GM19238 (cell line): ENCODE measurements around the gene TCIRG1.
"Not testable (repeated sequence)": the region's sequence is repeated elsewhere in the genome, so short reads cannot be mapped to it uniquely, and the experiment has no call there.

Experiments
- DNase-seq: peaks from one replicate; pipeline ENCODE4 v3.0.0; 2011; ENCODE audit warnings: low spot score; ENCODE audit not compliant: insufficient read length

Gene TCIRG1

GRCh38 chr11:68038718-68039525 is at the start of gene TCIRG1:
Gene TCIRG1, plus strand, starts transcription at chr11:68039025. Its CDS starts 2,247 bp downstream, at chr11:68041272.
- peak; percentile 93 for DNase-seq

- not testable (repeated sequence) for DNase-seq
These were observed 48.1 kb upstream of the TCIRG1 start for GRCh38 chr11:67990546-67991346.

- not testable (repeated sequence) for DNase-seq
These were observed 47.3 kb upstream of the TCIRG1 start for GRCh38 chr11:67991347-67992121.

- not testable (repeated sequence) for DNase-seq
These were observed 45.0 kb upstream of the TCIRG1 start for GRCh38 chr11:67993821-67994220.

GRCh38 chr11:67994387-67994786 is 44.4 kb upstream of the TCIRG1 start:
- not testable (repeated sequence) for DNase-seq

GRCh38 chr11:67995129-67995528 is 43.7 kb upstream of the TCIRG1 start:
- DNase-seq: not testable (repeated sequence)

- DNase-seq: not testable (repeated sequence)
These were observed 43.2 kb upstream of the TCIRG1 start for GRCh38 chr11:67995579-67995978.

- no peak for DNase-seq
These were observed 42.8 kb upstream of the TCIRG1 start for GRCh38 chr11:67996051-67996450.

GRCh38 chr11:67996622-67997474 is 42.0 kb upstream of the TCIRG1 start:
- DNase-seq: no peak

- DNase-seq: no peak
These were observed 41.3 kb upstream of the TCIRG1 start for GRCh38 chr11:67997475-67997921.

GRCh38 chr11:67998150-67999045 is 40.4 kb upstream of the TCIRG1 start:
- DNase-seq: no peak

- no peak for DNase-seq
These were observed 39.6 kb upstream of the TCIRG1 start for GRCh38 chr11:67999201-67999629.

GRCh38 chr11:67999704-68000103 is 39.1 kb upstream of the TCIRG1 start:
- DNase-seq: no peak

GRCh38 chr11:68002575-68002937 is 36.3 kb upstream of the TCIRG1 start:
- DNase-seq: peak; percentile 59

GRCh38 chr11:68002938-68003845 is 35.6 kb upstream of the TCIRG1 start:
- peak; percentile 63 for DNase-seq

- DNase-seq: peak; percentile 91
These were observed 34.8 kb upstream of the TCIRG1 start, which contains the start of gene UNC93B1 for GRCh38 chr11:68003846-68004550. Gene UNC93B1, minus strand, starts transcription at chr11:68004097. Its CDS starts 54 bp downstream, at chr11:68004043.

GRCh38 chr11:68004551-68005335 is 34.1 kb upstream of the TCIRG1 start:
- no peak for DNase-seq
